IPS-11a (cell line): Measurements from ENCODE around the gene MAN2B1.
"Not testable (repeated sequence)": the region's sequence is repeated elsewhere in the genome, so short reads cannot be mapped to it uniquely, and the experiment has no call there.

ENCODE experiments used
- H3K4me3 ChIP-seq: one replicate; pipeline ENCODE4 v1.5.1; 2013; ENCODE audit warnings: low read depth, low read length, control low read depth

MAN2B1 gene

GRCh38 chr19:12689581-12690216, 23.2 kb upstream of the MAN2B1 start:
- no peak overlapping the region for H3K4me3 ChIP-seq

GRCh38 chr19:12689012-12689411, 22.5 kb upstream of the MAN2B1 start:
- H3K4me3 ChIP-seq, result no peak overlapping the region

- H3K4me3 ChIP-seq, result no peak within 1 kb of the TSS
Measured at GRCh38 chr19:12687496-12688196, 21.1 kb upstream of the MAN2B1 start, which contains the start of gene GNG14. Gene GNG14, plus strand, starts transcription at chr19:12687998. Its CDS starts 51 bp downstream, at chr19:12688049.

GRCh38 chr19:12685831-12686230, 19.3 kb upstream of the MAN2B1 start:
- H3K4me3 ChIP-seq, result no peak overlapping the region

- H3K4me3 ChIP-seq, result peak within 1 kb of the TSS; percentile 96
Measured at GRCh38 chr19:12681074-12681987, 14.8 kb upstream of the MAN2B1 start, which contains the start of gene DHPS. Gene DHPS, minus strand, starts transcription at chr19:12681880. Its CDS starts 114 bp downstream, at chr19:12681766.

- H3K4me3 ChIP-seq, result no peak overlapping the region
Measured at GRCh38 chr19:12680034-12680433, 13.5 kb upstream of the MAN2B1 start.

- H3K4me3 ChIP-seq, result not testable (repeated sequence)
Measured at GRCh38 chr19:12678039-12678438, 11.5 kb upstream of the MAN2B1 start.

- H3K4me3 ChIP-seq, result no peak overlapping the region
Measured at GRCh38 chr19:12676928-12677327, 10.4 kb upstream of the MAN2B1 start.

- no peak overlapping the region for H3K4me3 ChIP-seq
Measured at GRCh38 chr19:12676384-12676792, 9.8 kb upstream of the MAN2B1 start.

GRCh38 chr19:12675940-12676339, 9.4 kb upstream of the MAN2B1 start:
- H3K4me3 ChIP-seq, result no peak overlapping the region

GRCh38 chr19:12675399-12675798, 8.9 kb upstream of the MAN2B1 start:
- no peak overlapping the region for H3K4me3 ChIP-seq

- H3K4me3 ChIP-seq, result no peak overlapping the region
Measured at GRCh38 chr19:12672744-12673143, 6.2 kb upstream of the MAN2B1 start.

GRCh38 chr19:12670159-12670928, 3.8 kb upstream of the MAN2B1 start:
- H3K4me3 ChIP-seq, result peak overlapping the region; percentile 90

GRCh38 chr19:12669270-12670158, 3.0 kb upstream of the MAN2B1 start:
- H3K4me3 ChIP-seq, result peak overlapping the region; percentile 90

GRCh38 chr19:12668932-12669269, 2.4 kb upstream of the MAN2B1 start:
- H3K4me3 ChIP-seq, result peak overlapping the region; percentile 90

- peak overlapping the region; percentile 90 for H3K4me3 ChIP-seq
Measured at GRCh38 chr19:12668346-12668745, 1.8 kb upstream of the MAN2B1 start.

- H3K4me3 ChIP-seq, result no peak overlapping the region
Measured at GRCh38 chr19:12667731-12668302, 1.3 kb upstream of the MAN2B1 start.

- peak overlapping the region; percentile 71 for H3K4me3 ChIP-seq
Measured at GRCh38 chr19:12665671-12666264, 774 bp downstream of the MAN2B1 start.

GRCh38 chr19:12665281-12665573, 1.3 kb downstream of the MAN2B1 start:
- H3K4me3 ChIP-seq, result no peak overlapping the region
